VCaP (cell line): ENCODE data around the gene DENND2C.
"Not testable (repeated sequence)": the region's sequence is repeated elsewhere in the genome, so short reads cannot be mapped to it uniquely, and the experiment has no call there.

Source experiments
- H3K27ac ChIP-seq: fragments of 450-650 bp; 2 replicates; pipeline ENCODE4 v1.5.1; 2017
- CTCF ChIP-seq: fragments of 450-650 bp; conservative IDR thresholded peaks from 2 replicates; pipeline ENCODE4 v1.5.1; 2017; ENCODE audit warnings: mild to moderate bottlenecking, moderate library complexity

Gene DENND2C

DNA sequence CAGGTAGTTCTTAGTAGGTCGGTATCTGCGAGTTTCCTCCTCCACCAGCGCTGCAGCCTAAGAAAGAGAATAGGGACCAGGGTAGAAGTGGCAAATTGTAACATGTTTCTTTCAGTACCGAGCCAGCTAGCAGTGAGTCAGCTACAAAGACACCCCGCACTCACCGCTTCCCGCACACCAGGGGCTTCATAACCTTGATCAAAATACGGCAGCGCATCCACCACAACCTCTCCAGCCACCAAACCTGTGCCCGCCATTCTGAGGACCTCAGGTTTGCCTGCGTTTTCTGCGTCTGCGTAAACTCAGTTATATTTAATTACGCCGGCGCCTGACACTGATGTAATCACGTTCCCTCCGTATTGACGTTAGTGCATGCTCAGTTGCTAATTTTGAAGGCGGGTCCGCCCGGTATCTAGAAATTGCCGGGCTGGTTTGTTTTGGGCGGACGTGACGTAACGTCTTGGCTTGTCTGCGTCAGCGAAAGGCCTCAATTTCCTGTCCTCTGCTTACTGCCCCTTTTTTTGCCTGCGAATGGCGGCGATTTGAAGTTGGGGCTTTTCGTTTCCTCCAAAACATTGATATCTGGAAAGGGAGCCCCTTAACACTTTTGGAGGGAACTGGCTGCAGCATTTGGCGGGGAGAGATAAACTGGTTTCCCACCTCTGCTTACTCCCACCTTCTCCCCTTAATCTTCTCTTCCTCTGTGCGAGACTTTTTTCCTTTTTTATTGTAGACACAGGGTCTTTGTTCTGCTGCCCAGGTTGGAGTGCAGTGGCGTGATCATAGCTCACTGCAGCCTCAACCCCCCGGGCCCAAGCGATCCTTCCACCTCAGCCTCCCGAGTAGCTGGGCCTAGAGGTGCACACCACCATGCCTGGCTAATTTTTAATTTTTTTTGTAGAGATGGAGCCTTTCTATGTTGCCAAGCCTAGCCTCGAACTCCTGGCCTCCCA, 88.2 kb downstream of the DENND2C start, which contains the start of gene BCAS2:
BCAS2 (minus strand) TSS at position 281 of the 953 bp plus-strand sequence; CDS start at position 257, 24 bp downstream.
- H3K27ac ChIP-seq = peak within 1 kb of the TSS; percentile 70
- no peak for TF ChIP-seq CTCF

DNA sequence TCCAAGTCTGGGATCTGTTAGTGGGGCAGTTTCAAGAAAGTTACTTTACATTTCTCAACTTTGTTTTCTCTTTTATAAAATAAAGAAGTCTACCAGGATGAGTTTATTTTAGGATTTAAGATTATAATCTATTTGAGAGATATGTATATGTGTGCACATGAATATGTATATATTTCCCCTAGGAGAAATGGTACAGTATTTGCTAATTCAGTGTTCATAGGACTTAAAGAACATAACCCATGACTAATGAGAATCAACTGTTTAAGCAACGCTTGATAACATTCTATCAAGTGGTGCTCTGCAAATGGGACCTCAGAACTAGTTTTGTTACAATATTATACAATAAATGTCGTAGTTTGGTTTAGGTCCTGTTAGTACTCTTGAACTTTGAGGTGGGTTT, 95.5 kb downstream of the DENND2C start:
- H3K27ac ChIP-seq = no peak overlapping the region
- TF ChIP-seq CTCF = no peak

GRCh38 chr1:114564141-114564540, 105.7 kb downstream of the DENND2C start:
- no peak overlapping the region for H3K27ac ChIP-seq
- no peak for TF ChIP-seq CTCF

DNA sequence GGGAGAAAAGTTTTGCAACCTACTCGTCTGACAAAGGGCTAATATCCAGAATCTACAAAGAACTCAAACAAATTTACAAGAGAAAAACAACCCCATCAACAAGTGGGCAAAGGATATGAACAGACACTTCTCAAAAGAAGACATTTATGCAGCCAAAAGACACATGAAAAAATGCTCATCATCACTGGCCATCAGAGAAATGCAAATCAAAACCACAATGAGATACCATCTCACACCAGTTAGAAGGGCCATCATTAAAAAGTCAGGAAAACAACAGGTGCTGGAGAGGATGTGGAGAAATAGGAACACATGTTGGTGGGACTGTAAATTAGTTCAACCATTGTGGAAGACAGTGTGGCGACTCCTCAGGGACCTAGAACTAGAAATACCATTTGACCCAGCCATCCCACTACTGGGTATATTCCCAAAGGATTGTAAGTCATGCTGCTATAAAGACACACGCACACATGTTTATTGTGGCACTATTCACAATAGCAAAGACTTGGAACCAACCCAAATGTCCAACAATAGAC, 106.8 kb downstream of the DENND2C start:
- H3K27ac ChIP-seq = not testable (repeated sequence)

GRCh38 chr1:114561333-114561732, 108.5 kb downstream of the DENND2C start:
- TF ChIP-seq CTCF = no peak
- H3K27ac ChIP-seq = no peak overlapping the region

GRCh38 chr1:114559356-114559755, 110.5 kb downstream of the DENND2C start:
- no peak for TF ChIP-seq CTCF
- no peak overlapping the region for H3K27ac ChIP-seq

DNA sequence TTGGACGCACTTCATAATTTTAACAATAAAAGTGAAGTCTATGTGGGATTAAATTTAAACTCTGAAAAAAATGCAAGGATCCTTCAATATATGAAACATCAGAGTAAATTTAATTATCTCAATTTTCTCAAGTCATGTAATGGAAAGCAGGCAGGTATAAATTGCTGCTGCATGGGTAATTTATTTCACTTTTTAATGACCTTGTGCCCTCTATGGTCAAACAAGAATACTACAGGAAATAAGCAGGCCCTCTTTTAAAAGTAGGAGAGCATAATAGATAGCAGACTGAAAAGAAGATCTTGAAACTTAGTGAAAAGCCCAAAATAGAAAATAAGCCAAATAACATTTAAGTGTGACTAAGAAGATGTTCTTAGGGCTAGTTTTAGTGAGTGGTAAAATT, 111.3 kb downstream of the DENND2C start:
- H3K27ac ChIP-seq = no peak overlapping the region
- peak; percentile 74 for TF ChIP-seq CTCF

- TF ChIP-seq CTCF = no peak
- no peak overlapping the region for H3K27ac ChIP-seq
Observed at GRCh38 chr1:114554577-114554976, 115.3 kb downstream of the DENND2C start.
